CD4-positive, alpha-beta T cell treated with Interleukin-17A for 1 hour (primary cell): ENCODE data around the gene TNRC18.
A peak's percentile ranks its signal among the peaks of the same experiment; 100 is the strongest.

ENCODE experiments used
- DNase-seq: peaks from one replicate; pipeline ENCODE4 v3.0.0-alpha.2; 2020

The TNRC18 gene

DNA sequence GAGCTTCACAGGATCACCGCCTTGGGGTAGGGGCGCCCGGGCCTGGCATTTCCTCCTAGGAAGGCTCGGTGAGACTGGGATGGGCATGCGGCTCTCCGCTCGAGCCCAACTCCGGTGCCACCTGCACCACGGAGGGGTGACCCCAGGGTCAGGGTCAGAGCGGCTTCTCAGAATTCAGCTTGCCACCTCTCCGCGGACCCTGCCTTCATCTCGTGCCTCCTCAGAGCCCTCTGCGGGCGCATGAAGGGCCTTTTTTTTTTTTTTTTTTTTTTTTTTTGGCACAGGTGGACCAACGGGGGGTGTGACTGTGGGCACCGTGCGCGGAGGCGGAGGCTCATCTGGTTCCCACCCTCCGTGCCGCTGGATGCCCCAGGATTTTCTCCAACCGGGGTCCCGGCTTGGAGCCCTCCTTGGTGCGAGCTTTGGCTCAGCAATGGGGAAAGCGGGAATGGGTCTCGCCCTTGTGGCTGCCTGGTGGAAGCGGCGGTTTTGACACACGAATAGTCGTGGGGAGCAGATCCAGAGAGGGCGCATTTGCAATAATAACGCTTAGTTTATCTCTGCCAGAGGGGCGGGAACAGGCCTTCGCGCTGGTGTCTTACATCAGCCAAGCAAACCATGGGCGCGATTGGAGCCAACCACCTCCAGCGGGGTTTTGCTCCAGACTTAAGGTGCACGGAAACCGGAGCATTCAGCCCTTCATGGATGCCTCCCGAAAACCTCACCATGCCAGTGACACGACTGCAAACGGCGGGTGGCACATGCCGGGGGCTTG is 5.0 kb upstream of the TNRC18 start:
- DNase-seq: no peak

DNA sequence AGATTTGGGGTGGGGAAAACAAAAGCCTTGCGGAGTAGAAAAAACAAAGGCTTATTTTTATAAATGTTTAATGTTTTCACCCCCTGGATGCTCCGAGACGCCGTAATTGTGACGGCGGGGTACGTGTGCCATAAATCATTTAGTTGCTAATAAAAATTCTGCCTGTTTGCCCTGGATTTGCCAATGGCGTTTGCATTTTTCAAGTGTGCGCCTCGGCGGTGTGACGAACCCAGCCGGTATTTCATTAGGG is 2.5 kb upstream of the TNRC18 start:
- DNase-seq: no peak

DNA sequence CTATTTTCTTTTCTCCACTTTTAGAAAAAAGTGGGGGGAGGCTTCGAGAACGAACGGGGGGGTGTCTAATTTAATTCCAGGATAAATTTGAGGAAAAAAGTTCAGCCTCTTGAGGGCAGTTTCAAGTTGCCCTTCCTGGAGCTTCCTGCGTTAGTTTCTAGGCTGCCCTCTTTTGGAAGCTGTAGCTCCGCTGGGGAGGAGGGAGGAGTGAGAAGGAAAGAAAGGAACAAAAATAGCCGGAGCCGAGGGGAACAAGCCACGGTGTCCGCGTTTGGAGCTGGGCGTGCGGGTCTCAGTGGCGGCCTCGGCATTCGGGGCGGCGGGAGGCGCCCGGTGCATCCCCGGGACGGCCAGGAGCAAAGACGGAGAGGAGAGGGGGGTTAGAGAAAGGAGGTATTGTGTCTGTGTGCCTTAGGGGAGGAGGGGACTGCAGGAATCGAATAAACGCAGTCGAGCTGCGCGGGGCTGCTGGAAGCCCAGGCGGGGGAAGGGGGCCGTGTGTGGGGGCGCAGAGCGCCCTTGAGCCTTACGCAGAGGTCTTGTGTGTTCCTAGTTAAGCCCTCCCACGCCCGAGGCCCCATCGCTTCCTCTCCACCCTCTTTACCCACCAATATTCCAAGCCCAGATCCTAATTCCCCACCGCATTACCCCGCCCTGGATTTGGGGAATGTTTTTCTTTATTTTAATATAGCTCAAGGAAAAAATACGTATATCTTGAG is 2.0 kb upstream of the TNRC18 start:
- DNase-seq: no peak

DNA sequence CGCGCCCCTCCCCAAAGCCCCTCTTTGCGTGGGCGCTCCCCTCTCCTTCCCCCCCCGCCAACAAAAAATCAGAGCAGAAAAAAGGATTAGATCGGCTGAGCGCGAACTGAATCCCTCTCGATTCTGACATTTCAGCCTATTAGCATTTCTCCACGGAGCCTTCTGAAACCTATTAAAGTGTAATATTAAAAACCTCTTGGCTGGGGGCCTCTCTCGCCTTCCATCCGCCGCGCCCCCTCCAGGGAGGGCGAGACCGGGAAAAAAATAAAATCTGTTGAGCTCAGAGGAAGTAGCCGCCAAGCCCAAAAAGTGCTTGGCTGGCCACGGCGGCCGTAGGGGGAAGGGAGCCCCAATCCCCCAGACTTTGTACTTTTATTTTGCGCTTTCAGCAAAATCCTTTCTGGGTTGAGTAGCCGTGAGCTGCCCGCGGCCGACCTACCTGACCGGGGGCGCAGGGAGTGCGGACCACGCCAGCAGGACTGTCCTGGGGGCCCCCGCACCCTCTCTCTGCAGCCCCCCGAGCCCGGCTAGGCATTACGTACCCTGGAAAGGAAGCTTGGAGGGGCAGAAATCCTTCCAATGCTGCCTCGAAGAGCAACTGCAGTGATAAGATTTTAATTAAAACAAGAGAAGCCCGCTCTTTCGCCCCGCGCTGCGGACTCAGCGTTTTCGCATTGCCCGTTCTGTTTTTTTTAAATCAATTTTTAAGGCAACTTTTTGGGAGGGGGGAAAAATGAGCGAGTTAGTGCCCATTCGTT is 1.3 kb upstream of the TNRC18 start:
- no peak for DNase-seq

DNA sequence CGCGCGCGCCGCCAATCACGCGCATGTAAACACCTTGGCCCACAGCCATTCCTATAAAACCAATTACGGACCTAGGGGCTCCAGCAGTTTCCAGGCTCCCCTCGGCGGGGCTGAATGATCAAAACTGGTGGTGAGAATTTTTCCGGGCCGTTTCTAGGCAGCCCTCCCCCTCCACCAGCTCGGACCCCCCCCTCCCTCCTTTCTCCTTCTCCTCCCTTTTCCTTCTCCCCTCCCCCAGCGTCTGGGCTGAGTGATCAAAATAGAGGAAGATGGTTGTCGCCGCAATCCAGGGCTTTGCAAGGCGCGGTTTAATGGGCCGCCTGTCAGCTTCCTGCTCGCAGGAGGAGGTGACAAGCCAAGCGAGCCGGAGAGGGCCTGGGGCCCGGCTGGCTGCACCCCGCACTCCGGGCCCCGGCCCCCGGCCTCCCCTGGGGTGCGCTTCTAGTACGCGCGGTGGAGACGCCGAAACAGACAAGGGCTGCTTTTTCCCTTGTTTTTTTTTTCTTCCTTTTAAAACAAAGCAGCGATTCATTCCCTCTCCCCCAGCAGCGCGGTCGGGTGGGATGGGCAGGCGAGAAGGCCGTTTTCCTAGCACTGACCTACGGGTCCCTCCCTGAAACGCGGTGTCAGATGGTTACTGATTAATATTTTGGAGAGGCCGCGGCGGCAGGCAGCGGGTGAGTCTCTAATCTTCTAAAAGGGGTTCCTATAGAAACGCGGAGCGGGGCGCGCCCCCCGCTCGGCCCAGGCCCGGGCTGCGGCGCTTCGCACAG is 528 bp upstream of the TNRC18 start:
- peak; percentile 62 for DNase-seq

DNA sequence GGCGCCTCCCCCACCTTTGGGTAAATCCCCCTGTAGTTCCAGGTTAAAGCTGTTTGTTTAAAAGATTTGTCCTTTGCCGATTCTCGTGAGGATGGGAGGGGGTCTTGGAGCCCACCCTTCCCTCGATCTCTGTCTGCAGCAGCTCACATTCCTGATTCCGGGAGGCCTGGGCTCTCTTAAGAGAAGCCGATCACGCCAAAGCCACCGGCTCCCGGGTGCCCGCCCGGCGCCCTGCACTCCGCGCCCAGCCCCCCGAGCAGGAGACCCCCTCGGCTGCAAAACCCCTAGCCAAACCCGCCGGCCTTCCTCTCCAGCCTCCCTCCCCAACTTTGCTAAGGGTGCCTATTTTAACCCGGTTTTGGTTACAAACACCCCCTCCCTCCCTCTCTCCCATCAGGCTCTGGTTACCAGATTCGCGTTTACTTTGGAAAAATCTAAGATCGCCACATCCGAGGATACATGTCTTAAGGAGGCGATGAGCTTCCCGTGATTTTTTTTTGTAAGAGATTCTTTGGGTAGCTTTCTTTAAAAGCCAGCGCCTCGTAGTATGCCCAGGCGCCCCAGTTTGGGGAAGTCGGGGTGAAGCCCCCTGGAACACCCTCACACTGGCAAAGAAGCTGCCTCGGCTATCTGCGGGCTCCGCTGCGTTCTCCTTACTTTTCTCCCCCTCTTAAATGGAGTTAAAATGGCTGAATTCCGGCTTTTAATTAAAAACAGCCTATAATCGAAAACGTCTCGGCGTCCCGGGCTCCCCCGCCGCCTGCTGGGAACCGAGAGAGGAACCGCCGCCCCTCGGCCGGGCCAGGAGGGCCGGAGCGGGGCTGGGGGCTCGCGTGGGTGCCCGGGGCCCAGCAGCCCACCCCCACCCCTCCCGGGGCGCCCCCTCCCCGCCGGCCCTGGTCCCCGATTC is 983 bp downstream of the TNRC18 start:
- DNase-seq: no peak

DNA sequence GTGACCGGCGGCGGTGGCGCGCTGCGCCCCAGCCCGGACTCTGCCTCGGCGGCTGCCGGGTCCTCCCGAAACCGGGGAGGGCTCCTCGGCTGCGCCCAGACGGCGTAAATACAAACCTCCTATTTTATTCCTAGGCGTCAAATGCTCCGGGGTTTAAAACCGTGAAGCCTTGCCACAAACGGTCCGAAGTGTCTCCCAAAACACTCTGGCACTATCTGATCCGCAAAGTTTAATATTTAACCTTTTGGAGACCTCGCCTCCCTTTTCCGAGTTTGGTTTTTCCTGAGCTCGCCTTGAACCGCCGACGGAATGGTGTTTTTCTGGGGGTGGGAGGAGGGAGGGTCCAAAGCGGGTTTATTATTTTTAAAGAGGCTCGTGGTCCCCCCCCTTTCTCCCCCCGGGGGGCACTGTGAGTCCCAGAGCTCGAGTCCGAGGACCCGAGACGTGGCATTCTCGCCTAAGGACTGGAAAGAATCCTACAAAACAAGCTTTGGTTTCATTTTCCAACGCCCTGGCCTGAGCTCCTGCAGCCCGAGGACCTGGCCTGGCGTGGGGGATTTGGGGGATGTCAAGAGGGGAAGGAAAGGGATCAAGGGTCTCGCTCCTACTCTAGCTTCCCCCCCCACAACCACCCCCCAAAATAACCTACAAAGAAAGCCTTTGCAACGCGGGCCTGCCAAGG is 1.8 kb downstream of the TNRC18 start:
- DNase-seq: peak; percentile 25

DNA sequence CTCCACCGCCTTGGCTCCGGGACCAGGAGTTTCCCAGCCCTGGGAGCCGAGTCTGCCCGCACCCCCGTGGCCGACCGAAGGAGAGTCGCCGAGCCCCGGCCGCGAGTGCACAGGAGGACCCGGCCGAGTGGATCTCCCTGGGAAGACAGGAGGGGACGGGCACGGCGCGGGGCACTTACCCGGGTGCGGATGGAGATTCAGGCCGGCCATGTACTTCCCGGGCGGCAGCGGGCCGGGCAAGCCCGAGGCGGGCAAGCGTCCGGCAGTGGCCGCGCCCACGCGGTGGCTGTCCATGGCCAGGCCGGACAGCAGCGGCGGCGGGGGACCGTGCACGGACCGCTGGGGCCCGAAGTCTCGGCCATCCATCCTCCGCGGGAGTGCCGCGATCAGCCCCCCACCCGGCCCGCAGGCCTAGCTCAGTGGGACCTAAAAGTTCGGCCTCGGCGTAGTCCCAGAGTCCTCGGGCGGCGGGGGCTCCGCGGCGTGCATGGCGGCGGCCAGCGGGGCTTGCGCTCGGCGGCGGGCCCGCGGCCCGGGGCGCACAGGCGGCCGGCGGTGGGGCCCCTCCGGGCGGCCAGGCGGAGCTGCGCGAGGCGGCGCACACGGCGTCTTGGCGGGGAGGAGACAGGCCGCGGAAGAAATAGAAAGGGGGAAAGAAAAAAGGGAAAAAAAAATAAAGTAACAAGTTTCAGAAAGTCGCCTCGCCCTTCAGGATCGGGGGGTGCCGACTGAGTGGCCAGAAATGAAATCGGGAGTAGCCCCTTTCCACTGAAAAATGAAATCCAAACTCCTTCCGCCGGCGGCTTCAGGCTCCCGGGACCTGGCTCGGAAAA is 2.5 kb downstream of the TNRC18 start:
- DNase-seq: no peak

DNA sequence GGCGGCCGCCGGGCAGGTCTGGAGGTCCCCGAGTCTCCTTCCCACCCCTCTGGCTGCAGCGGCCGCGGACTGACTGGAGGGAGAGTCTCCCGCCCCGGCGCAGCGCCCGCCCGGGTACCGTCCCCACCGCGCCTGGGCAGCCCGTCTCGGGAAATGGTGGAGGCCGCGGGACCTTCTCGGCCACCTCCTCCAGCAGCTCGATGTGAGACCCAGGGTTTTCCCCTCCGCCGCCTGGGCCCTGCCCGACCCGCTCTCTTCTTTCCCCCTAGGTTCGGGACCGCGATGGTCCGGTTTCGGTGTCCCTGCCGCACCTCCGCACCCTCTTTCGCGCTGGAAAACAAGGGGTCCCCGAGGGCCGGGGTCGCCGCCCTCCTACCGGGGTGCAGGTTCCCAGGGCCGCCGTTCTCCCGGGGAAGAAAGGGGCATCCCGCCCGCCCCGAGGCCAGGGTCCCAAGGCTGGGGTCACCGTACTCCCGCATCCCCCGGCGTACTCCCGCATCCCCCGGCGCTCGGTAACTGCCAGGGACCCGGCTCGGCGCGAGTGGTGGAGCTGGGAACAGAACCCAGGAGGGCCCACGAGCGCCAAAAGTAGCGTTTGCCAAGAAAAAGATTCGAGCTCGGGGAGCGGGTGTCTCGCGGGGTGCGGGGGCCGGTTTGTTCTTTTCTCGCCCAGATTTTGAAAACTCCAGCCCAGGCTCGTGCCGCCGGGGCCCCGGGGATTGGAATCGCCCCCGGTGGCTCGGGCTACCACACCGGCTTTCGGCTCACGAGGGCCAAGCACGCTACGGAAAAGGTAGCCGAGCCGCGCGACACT is 3.4 kb downstream of the TNRC18 start:
- peak; percentile 30 for DNase-seq

DNA sequence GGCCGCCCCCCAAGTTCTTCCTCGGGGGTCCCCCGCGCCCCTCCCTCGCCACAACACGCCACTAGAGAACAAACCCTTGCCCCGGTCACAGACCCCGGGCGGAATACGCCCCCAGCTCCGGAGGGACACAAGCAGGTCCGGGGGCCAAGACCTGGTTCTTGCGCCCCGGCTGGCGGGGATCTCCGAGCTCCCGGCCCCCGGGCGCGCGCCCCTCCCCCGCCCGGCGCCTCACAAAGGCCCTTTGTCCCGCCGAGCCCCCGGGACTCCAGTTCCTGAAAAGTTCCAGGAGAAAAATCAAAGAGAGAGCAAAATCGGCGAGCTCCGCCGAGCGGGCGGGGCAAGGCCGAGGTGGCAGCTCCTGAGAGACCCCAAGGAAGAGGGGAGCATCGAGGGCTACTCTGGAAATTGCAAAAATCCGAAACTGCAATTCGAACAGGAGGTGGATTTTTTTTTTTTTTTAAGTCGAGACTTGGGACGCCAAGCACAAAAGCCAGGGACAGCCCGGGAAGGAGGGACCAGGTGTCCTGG is 4.0 kb downstream of the TNRC18 start:
- no peak for DNase-seq

DNA sequence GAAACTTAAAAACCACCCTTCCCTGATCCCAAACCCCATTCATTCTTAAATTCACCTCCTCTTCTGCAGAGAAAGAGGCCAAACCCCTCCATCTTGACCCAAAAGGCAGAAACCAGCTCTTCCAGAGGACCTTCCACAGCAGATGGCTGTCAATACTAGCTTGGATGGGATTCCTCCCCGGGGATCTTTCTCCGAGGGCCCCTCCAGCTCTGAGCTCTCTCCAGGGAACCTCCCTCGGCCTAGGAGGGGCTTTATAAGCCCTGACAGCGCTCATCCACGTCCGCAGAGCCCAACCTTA is 5.4 kb downstream of the TNRC18 start:
- no peak for DNase-seq

DNA sequence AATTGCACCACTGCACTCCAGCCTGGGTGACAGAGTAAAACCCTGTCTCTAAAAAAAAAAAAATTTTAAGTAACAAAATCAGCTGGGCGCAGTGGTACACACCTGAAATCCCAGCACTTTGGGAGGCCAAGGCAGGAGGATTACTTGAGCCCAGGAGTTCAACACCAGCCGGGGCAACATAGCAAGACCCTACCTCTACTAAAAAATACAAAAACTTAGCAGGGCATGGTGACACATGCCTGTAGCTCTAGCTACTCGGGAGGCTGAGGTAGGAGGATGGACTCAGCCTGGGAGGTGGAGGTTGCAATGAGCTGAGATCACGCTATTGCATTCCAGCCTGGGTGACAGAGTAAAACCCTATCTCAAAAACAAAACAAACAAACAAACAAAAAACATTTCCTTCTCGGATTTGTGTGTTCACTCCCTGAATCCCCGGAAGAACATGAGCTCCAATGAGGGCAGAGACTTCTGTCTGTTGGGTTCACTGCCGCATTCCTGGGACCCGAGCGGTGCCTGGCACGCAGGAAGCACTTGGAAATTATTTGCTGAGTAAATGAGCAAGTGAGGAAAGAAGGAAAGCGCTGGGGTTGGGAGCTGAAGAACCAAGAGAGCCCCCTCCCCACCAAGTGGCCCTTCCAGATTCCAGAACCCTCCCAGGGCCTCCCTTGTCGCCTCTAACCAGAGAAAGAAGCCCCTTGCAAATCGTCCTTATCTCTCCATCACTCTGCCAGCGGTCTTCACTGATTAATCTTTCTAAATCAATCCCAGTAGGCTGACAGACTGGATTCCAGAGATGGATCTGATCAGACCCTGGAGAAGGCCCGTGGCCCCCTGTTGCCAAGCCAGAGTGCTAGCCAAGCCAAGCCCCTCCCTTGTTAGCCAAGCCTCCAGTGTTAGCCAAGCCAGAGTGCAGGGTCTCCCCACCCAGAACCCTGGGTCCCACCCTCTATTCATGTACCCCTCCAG is 6.2 kb downstream of the TNRC18 start:
- no peak for DNase-seq

DNA sequence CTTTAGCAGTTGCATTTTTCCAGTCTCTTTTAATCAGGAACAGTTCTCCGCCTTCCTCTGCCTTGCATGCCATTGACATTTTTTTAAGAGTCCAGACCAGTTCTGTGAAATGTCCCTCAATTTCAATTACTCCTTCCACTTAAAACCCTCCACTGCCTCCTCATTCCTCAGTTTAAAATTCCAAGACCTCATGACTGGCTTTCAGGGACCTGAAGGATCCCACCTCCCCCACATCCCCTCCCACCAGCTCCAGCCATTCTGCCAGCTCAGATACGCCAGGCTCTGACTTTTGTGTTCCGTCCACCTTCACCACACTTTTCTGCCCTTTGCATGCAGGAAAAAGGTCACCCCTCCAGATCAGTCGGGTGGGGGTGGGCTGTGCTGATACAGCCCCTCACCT is 8.7 kb downstream of the TNRC18 start:
- DNase-seq: no peak

DNA sequence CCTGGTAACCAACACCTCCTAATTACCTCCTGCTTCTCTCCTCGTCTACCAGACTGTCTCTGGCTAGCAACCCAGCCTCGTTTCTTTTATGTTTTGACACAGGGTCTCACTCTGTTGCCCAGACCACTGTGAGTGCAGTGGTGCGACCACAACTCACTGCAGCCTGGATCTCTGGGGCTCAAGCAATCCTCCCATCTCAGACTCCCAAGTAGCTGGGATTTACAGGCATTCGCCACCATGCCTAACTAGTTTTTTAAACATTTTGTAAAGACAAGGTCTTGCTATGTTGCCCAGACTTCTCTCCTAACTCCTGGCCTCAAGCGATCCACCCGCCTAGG is 10.2 kb downstream of the TNRC18 start:
- DNase-seq: no peak

DNA sequence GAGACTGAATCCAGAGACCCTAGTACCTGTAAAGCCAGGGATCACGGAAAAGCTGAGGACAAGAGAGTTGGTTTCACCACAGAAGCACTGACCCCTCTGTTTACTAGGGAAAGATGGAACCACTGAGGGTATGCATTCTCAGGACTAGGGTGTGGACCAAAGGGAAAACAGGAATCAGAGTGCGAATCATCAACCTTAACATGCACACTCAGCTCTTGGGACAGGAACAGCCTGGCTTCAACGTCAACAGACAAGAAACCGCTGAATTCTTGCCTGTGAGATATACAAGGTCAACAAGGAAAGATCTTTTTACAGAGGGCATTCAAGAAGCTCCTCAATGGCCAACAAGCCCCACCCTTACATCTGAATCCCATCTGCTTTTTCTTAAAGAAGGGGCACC is 14.9 kb downstream of the TNRC18 start:
- no peak for DNase-seq

DNA sequence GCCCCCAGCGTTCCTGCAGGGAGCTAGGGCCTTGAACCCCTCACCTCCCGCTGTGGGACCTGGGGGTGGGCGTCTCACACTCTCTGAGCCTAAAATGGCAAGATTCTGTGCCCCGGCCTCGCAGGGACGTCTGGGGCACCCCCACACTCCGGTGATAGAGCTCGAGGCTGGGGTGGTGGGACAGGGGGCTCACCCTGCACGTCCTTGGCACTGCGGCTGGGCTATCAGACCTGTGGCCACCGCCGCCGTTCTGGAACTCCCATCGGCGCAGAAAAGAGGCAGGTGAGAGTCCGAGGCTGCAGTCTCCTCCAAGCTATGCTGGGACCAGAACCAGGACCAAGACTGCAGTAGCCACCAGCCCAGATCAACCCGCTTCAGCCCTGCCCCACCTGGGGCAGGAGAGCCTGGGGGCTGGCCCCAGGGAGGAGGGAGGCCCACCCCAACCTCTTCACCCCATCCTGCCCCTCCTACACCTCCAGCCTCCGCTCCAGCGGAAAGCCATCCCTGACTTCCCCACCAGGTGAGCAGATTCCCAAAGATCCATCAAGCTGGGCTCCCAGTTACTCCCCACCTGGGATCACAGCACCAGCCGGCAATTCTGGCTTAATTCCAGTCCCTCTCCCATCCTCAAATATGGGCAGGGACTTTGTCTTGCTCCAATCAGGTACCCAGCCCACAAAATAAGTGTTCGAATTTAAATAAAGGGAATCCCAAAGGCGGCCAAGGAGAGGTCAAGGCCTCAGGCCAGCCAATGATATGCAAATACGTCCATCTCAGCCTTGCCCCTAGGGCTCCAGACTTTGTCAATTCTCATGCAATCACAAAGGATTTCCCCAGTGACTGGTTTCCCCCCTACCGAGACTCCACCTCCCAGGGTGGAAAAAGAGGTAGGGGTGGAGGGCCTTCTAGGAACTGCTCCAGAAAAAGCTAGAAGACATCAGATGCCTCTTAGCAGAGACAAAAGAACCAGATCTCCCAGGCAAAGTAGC is 16.4 kb downstream of the TNRC18 start:
- DNase-seq: no peak

DNA sequence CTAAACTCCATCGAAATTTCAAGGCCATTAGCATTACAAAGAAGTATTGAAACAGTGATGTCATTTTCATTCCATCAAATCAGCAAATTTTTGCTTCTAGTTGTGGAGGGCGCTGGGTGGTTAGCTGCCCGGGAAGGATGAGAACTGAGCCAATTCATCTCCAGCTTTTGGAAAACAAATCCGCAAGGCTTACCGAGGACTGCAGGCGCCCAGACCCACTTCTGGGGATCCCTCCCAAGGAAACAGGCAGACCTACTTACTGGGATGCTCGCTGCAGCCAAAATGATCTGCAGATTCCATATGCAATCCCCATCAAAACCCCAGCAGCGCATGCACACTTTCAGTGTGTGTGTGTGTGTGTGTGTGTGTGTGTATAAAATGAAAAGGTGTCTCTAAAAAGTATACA is 19.2 kb downstream of the TNRC18 start:
- no peak for DNase-seq
